ENCODE data around the gene ZNF280D.

GRCh38 chr15:56586206-56586605 lies 147.1 kb downstream of the ZNF280D start:
- TF ChIP-seq EZH2phosphoT487 (IDR thresholded peaks at IDR 0.05; ENCODE audit: insufficient read depth, low read depth) (no peak), EZH2 (IDR thresholded peaks at IDR 0.05; ENCODE audit: insufficient read depth, poor library complexity, severe bottlenecking) (no peak)

Data from GM23248 (cell line).